CD1c-positive myeloid dendritic cell (primary cell): Measurements from ENCODE around the gene SLC9A8.
"Not testable (repeated sequence)": the region's sequence is repeated elsewhere in the genome, so short reads cannot be mapped to it uniquely, and the experiment has no call there.

ENCODE experiments used
- DNase-seq: peaks from one replicate; pipeline ENCODE4 v3.0.0-alpha.2; 2016; ENCODE audit errors: extremely low spot score

Gene SLC9A8

DNA sequence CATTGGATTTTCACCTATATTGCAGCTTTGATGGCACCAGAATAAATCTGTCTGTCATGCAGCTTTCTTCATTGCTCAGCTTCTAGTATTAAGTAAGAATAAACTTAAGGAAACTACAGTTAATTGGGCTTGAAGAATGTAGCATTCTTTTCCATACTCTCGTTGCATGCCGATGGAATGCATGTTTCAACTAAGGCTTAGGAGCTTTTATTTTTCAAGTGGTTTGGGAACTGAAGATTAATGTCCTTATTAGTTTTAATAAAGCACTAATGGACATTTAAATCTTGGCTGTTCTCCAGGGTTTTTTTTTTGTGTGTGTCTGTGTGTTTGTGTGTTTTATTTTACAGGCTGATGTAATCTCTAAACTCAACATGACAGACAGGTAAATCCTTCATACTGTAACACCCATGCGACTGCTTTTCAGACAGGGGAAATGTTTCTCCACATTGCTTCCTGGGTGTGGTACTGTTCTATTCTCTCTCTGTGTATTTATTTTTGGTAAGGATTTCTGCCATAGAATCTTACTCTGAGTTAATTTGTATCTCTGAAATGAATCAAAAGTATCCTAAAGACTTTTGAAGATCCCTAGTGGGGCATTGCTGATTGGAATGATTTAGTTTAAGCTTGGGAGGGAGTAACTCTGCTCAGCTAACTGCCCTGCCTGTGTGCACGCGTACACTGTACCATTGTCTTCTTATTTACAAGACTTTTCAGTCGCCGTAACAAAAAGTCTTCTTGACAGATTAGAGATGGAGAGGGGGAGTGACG is 38.0 kb downstream of the SLC9A8 start:
- DNase-seq, result no peak

DNA sequence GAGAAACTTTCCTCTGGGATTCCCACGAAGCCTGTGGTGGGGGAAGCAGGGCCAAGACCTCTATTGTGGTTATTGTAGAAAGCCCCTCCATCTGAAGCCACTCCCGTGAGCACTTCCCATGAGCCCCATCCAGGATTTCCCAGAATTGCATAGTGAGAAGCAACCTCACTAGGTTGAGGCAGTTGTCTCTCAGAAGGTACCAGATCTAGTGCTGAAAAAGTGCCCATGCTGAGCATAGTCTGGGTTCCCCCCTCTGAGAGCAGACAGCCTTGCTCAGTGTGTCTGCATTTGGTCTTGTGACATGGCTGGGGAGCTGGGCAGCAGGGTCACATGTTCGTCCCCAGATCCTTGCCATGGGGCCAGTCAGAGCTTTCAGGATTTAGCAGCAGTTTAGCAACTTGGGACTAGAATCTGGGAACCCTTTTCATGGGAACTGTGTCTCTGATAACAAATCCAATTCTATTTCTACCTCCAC is 38.6 kb downstream of the SLC9A8 start:
- DNase-seq, result no peak

DNA sequence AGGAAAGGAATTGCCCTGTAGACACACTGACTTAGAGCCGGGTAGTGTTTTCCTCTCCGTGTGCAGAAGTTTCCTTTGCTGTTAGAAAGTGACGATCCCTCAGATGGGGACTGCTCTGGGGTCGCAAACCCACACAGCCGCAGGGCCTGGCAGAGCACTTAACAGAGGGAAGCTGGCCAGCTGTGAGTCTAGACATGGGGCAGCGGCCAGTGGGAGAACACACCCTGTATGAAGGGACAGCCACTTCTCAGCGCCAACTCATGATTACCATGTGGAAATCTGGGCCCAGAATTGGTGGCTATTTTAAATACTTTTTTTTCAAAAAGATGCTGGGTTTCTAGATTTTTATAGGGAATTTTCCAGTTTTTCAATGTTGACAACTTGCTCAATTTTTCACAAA is 39.4 kb downstream of the SLC9A8 start:
- DNase-seq, result no peak

DNA sequence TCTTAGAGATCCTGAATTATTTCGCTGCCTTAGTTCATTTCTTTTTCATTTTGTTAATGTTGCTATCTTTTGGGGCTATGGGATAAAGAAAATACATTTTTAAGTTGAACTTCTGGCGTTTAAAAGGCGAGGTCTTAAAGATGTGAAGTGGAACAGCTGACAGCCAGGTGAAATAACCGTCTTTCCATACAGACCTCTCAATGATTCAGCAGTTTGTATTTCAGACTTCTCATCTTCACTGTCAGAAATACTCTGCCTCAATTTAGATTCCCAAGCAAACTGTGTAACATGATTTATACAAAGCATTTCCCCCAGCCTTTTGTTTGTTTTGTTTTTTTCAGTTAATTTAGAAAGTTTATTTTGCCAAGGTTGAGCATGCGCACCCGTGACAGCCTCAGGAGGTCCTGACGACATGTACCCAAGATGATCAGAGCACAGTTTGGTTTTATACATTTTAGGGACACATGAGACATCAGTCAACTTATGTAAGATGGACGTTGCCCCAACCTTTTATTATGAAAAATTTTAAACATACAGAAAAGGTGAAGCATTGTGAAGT is 40.0 kb downstream of the SLC9A8 start:
- no peak for DNase-seq

DNA sequence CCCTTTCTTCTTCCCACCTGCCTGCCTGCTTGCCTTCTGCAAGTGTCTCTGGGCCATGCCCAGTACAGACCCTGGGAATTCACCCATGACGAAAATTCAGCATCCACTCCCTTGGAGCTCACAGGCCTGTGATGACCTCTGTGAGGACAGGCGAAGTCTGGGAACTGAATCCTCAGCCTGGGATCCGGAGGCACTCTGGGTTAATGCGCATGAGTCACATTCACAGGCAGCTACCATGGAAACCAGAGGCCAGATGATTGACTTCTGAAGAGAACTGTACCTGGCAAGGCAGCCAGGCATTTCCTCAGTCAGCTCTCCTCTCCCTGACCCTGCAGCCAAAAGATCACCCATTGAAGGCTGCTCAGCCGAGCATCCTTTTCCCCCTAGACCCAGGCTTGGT is 41.0 kb downstream of the SLC9A8 start:
- DNase-seq, result no peak

DNA sequence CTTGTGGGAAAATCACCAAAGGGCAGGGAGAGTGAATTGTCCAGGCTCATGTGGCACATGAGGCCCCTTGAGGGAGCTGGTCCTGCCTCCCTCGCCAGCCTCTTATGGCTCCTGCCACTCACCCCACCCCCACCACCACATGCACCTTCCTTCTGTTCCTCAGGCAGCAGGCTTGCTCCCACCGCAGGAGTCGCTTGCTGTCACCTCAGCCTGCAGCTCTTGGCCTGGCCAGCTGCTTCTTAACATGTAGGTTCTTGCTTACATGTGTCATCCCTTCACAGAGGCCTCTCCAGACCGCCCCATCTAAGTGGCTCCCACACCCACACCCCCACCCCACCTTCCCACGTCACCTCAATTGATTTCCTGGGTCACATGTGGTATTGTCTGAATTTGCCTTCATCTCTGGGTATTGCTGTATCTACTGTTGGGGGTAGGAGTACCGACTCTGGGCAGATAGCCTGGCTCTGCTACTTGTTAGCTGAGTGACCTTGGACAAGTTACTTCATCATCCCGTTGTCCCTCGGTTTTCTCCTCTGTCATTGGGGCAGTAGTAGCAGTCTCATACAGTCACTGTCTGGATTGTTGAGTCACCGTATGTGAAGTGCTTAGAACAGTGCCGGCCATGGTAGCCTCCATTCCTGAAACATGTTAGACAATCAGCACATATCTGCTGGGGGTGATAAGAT is 41.7 kb downstream of the SLC9A8 start:
- no peak for DNase-seq

DNA sequence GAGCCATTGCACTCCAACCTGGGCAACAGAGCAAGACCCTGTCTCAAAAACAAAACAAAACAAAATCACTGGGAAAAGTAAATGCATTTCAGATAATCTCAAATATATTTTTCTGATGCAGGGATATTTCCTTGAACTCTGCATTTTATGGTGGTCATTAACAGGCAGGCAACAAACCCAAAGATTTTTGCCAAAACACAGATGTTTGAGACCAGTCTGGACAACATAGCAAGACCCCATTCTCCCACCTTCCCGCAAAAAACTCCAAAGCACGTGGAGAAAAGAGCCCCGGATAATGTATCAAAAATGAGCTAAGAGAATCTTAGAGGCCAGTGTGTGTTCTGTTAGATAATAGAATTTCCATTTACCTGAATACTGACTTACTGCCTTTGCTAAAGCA is 44.3 kb downstream of the SLC9A8 start:
- DNase-seq, result no peak

DNA sequence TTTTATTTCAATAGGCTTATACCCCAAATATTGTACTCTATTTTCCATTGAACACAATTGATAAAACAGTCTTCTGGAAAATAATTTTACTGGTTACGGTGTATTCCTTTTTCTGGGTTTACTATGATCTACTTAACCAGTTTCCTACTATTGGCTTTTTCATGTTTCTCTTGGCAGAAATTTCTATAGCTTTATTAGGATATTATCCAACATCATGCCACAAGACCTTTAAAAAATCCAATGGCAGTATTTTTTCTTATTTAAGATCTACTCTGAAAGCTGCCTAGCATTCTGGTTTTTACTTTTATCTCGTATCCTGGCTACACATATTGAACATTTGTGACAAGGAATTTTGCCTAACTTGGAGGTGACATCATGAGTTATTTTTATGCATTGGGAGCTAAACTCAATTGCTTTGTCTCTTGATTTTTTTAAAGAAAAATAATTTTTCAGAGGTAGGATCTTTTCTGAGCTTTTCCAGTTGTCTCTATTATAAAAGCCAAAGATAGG is 45.5 kb downstream of the SLC9A8 start:
- no peak for DNase-seq

DNA sequence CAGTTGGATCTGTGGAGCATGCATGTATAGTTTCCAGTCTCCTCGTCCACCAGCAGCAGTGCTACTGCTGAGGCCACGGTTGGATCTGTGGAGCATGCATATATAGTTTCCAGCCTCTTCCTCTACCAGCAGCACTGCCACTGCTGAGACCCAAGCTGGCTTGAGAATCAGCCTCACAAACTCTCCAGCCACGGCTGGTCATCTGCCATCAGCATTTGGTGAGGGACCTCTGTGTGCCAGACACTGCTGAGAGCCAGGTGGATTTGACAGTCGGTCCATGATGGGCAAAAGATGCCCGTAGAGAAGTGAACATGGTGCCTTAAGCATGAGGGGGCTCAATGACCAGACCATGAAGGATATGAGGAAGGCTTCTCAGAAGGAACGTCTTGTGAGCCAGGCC is 46.4 kb downstream of the SLC9A8 start:
- DNase-seq, result no peak

DNA sequence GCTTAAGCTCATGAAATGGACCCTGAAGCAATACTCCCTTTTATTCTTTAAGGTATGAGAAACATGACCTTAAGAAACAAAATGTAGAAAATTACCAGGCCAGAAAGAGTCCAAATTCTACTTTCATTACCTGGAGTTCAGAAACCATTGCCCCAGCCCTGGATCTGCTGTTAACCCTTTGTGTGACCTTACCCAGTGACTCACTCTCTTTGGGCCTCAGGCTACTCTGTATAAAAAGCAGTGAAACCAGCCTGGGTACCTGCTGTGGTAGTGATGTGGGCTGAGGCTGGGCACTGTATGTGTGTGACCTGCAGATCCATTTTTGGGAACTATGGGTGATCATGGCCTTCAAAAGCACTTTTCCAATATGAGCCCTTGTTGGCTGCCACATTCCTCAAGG is 47.2 kb downstream of the SLC9A8 start:
- DNase-seq, result no peak

DNA sequence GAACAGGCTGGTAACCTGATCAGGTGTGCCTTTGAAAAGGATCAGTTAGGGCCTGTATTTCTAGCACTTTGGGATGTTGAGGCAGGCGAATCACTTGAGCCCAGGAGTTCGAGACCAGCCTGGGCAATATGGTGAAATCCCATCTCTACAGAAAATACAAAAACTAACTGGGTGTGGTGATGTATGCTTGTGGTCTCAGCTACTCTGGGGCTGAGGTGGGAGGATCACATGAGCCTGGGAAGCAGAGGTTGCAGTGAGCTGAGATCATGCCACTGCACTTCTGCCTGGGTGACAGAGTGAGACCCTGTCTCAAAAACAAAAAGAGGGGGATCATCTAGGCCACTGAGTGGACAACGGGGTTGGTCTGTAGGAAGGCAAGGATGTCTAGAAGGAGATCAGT is 48.6 kb downstream of the SLC9A8 start:
- DNase-seq, result not testable (repeated sequence)

DNA sequence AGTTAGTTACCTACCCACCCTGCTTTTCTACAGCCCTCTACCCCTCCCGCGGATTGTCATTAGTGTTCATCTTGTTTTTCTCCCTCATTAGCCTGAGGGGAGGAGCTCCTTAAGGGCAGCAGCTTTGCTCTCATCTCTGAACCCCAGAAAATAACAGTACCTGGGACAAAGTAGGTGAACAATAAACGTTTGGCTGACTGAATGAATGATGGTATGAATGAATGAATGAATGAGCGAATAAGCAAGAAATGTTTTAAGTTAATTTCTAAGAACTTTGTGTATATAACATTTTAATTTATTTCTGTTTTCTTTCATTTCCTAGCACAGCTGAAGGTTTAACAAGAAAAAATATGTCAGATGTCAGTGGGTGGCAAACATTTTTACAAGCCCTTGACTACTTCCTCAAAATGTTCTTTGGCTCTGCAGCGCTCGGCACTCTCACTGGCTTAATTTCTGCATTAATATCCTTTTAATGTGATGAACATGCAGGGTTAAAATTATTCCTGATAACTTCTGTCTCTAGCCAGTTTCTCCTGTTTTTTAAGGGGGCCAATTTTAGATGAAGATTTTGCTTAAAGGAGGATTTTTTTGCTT is 50.1 kb downstream of the SLC9A8 start:
- peak; percentile 49 for DNase-seq

DNA sequence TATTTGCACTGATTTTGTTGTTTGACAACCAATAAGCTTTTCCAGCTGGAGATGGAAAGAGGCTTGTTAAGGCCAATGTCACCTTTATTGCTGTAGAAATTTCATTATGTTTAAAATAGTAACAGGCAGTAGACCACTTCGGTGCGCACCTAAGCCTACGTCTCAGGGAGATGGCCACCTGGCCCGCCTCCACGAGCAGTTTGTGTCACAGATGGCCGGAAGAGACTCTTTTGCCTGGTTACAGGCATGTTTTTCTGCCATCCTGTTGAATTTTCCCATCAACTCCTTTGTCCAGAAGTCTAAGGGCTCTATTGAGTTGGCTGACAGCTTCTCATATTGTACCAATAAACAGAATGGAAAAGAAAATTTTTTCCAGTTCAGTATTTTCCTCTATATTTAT is 51.0 kb downstream of the SLC9A8 start:
- no peak for DNase-seq

DNA sequence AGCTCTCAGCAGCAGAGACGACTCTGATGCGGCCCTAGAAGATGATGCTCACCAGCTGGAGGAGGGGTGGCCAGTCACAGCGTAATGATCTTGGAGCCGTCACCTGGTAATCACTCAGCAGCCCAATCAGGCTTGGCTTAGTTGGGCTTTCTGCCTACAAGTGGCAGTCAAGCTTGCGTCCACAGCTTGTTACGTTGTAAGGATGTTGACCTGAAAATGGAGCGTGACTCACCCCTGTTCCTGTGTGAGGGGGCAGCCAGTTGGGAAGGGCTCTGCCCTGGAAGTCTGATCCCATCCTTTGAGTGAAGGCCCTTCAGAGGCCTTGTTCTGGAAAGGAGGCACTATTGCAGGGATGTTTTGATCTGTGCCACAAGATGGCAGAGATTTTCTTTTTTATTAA is 52.9 kb downstream of the SLC9A8 start:
- no peak for DNase-seq

DNA sequence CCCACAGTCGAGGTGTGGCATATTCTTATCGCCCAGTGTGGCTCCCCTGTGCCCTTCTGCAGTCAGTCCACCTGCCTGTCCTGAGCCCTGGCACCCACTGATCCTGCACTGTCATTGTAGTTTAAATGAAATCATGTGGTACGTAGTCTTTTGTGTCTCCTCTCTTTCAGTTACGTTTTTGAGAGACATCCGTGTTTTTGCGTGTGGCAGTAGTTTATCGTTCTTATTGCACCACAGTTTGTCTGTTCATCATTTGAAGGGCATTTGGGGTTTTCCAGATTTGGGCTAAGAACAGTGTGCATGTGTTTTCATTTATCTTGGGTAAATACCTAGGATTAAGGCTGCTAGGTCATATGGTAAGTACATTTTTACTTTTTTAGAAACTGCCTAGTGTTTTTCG is 53.4 kb downstream of the SLC9A8 start:
- no peak for DNase-seq

DNA sequence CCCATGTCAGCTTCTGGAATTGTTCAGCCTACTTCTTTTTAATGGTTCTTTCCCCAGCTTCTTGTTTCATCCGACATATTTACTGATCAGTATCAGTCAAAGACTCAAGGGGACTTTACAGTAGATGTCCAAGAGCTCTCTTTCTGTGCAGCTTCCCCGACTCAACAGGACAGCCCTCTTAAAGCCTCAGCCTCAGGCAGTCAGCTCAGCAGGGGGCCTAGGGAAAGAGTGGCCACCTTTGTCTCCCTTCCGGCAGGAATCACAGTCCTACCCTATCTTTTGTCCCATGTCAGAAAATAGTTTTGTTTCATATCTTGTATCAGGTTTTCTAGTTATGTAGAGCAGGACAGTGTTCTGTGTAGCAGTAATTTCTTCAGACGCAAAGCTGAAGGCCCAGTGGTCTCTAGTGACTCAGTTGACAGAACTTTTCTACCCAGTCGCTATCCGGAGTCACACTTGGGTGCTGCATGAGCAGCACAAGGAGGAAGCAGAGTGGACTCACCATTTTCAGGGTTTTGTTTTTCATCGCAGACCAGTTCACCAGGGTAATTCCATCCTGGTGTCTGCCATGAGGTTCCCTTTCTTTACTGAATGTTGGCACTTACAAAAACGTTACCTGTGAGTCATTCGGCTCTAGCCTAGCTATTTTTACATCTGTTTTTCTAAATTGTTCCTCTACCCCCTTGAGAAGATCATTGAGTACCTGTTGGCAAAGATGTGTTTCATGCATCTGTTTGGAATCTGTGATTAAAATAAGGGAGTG is 55.0 kb downstream of the SLC9A8 start:
- no peak for DNase-seq

DNA sequence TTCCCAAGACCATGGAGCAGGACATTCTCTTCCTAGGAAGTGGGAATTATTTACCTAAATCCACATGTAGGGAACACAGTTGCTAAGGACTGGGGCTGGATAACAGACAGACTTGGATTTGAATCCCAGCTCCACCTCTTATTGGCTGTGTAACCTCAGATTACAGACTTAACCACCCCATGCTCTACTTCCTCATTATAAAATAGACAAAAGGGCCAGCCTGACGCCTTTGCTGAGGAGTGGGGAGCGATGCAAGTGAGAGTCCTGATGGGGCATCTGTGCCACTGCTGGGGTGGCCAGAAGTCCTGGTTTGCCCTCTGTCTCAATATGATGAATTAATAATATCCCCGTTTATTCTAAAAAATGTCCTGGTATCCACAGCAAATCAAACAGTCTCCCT is 55.9 kb downstream of the SLC9A8 start:
- peak; percentile 15 for DNase-seq

DNA sequence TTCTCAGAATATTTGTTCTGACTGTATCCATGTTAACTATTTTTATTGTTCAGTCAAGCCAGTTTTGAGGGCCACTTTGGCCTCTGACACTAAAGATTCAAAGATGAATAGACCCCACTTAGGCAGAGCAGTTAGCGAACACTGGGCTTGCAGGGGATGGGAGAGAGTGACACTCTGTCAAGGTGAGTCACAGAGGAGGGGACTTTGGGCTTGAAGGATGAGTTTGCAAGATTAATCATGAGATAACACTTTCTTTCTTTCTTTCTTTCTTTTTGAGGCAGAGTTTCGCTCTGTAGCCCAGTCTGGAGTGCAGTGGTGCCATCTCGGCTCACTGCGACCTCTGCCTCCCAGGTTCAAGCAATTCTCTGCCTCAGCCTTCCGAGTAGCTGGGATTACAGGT is 56.3 kb downstream of the SLC9A8 start:
- no peak for DNase-seq

DNA sequence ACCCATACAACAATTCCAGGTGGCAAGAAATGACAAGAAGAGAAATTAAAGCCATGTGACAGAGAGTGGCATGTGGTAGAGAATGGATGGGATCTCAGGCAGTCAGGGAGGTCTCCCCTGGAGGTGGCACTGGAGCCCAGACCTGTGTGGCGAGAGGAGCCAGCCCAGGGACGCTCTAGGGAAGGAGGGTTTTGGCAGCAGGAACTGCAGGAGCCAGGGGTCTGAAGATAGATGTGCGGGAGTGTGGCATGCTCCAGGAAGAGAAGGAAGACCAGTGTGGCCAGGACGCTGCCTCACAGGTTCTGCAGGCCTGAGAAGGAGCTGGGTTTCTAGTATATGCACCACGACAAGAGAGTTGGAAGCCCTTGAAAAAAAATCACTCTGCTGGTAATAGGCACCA is 57.6 kb downstream of the SLC9A8 start:
- no peak for DNase-seq

DNA sequence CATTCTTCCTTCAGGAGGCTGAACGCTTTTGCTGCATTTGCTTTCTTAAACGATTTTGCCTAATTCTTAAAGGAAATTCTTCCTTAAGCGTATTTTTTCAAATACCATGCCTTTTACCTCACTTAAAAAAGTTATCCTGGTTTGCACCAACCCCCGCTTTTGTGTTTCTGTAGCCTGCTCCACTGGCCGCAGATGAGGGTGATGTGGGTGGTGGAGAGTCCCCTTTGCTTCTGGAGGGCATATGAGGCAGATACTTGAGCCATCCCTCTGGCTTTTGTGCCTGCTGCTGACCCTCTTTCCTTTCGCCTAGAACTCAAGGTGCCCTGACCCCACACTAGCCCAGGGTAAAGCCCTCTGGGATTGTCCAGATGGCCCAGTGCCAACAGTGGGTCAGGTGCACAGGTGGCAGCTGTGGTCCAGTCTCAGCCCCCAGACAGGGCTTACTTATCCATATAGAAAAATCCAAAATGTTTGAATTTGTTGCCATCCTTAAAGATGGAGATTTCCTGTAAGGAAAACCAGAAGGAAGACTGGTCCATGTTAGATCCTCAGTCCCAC is 58.8 kb downstream of the SLC9A8 start:
- no peak for DNase-seq

DNA sequence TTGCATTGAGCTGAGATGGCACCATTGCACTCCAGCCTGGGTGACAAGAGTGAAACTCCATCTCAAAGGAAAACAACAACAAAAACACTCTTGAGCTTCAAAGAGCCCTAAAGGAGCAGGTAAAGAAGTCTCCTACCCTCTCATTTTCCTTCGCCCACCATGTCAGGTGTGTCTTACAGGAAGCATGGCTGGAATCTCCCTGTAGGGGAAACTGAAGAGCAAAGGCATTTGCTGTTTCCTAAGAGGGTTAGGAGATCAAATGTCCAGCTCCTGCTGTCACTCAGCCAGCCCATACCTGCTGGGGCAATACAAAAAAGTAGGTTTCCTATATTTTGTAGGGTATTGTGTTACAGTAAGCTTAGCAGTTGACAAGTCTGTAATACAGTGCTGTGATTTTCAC is 59.4 kb downstream of the SLC9A8 start:
- DNase-seq, result no peak

DNA sequence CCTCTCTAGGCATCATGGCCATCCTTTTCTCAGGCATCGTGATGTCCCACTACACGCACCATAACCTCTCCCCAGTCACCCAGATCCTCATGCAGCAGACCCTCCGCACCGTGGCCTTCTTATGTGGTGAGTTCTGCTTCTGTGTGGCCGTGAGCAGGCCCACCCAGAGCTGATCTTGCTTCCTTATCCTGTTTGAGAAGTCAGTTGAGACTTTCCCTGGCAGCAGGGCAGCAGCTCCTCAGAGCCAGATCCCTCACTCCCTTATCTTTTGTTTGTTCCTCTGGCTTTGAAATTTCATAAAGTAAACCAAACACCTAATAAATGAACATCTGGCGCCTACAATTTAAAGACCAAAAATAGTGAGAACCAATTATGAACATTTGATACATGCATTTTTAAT is 62.1 kb downstream of the SLC9A8 start:
- DNase-seq, result no peak
